GM19351 (cell line): Measurements from ENCODE around the gene OPN1SW.

ENCODE experiments used
- ATAC-seq: cut with Tn5 transposase; IDR thresholded peaks from one replicate; pipeline ENCODE4 v1.9.1; 2021; ENCODE audit warnings: mild to moderate bottlenecking, moderate library complexity; ENCODE audit not compliant: unreplicated experiment

The OPN1SW gene, protein sequence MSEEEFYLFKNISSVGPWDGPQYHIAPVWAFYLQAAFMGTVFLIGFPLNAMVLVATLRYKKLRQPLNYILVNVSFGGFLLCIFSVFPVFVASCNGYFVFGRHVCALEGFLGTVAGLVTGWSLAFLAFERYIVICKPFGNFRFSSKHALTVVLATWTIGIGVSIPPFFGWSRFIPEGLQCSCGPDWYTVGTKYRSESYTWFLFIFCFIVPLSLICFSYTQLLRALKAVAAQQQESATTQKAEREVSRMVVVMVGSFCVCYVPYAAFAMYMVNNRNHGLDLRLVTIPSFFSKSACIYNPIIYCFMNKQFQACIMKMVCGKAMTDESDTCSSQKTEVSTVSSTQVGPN

DNA sequence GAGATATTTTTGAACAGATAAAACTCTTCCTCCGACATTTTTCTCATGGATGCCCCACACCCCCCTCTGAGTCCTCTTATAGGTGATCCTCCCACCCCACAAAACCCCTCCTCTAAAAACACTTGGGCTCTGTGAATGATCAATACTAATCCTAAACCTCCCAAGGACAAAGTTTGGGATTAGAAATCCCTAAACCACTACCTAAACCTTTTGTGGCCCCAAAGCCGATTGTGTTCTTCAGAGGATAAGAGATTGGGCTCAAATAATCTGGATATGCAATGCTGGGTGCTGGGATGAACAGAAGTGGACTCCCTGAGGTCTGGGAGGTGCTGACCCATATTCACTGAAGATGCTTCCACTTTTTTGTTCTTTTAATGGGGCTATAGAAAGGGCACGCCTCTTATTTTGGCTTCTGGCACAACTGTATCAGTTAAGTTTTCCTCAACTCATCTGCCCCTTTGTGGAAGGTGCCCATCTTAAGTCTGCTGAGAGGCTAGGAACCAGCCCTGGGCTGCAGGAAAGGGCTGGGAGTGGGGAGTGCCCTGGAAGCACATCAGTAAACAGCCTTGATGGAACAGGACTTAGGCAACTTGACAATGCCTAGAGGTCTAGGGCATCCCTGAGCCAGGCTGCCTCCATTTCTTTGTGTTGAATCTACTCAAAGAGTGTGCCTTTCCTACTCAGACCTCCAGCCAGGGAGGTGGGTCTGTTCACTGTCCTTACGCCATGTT lies at the start of gene OPN1SW:
Gene OPN1SW, minus strand, starts transcription at position 51 of the 731 bp plus-strand sequence. Its CDS starts 13 bp downstream, at position 38.
- no peak for ATAC-seq

DNA sequence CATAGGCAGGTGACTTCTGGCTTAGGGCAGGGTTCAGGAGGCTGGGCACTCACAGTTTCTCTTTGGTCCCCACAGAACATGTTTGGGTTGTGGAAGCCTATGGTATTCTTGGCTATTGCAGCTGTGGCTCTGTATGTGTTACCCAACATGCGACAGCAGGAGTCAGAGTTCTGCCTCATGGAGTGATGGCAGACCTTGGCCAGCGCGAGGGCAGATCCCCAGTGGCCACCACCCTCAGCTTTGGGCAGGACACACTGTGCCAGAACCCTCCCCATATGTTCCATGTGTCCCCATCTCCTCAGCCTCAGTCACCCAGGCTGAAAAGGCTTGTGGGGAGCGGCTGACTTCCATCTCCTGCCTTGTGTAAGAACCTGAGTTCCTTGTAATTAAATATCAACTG lies 46.1 kb upstream of the OPN1SW start:
- ATAC-seq: no peak

DNA sequence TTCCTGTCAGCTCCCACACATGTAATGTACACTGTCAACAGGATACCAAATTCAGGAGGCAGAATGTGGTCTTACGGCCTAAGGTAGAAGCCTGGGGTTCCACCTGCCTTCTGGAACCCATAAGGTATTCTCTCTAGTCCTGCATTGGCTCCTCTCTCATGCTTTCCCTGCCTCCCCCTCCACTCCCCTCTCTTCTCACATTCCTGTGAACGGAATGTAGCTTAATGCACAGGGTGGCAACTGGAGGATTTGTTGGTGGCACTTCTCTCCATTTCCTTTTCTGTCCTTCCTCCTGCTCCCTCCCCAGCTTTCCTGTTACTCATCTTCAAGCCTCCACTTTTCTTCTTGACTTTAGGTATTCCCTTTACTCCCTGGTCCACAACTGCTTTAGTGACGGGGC lies 43.1 kb upstream of the OPN1SW start:
- ATAC-seq: no peak

DNA sequence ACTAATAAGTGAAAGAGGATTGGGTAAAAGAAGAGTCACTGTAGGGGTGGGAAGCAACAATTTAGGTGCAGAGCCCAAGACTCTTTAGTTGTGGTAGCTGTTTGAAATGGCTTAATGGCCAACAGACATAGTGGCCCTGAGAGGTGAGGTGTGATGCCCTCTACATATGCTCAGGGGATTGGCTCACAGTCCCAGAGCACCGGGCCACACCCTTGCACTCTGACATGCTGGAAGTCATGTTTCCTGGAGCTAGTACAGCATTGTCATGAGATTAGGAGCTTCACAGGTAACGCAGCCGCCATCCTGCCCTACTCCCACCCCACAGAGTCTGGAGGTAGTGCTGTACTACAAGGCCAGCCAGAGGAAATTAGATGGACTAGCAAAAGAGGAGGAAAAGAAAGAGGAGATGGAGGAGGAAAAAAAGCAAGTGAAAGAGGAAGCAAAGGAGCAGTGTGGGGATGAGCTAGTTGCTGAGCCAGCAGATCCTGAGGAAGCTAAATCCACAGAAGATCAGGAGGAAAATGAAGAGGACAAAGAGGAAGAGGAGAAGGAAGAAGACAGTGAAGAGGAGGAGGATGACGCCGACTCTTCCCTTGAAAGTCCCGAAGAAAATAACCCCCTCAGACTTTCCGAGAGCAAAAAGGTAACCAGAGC lies 39.8 kb upstream of the OPN1SW start:
- no peak for ATAC-seq

DNA sequence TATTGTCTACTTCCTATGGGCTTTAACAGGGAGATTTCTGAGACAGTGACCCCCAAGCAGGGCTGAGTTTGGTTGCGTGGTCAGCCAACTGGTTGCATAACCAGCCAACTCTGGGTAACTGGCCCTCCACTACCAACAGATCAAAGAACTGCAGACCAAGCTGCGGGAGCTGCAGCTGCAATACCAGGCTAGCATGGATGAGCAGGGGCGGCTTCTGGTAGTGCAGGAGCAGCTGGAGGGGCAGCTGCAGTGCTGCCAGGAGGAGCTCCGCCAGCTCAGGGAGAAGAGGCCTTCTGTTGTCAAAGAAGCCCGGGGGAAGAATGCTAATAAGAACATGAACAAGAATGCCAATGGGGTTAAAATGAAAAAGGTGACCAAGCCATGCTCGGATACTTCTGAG lies 38.9 kb upstream of the OPN1SW start:
- ATAC-seq: no peak

DNA sequence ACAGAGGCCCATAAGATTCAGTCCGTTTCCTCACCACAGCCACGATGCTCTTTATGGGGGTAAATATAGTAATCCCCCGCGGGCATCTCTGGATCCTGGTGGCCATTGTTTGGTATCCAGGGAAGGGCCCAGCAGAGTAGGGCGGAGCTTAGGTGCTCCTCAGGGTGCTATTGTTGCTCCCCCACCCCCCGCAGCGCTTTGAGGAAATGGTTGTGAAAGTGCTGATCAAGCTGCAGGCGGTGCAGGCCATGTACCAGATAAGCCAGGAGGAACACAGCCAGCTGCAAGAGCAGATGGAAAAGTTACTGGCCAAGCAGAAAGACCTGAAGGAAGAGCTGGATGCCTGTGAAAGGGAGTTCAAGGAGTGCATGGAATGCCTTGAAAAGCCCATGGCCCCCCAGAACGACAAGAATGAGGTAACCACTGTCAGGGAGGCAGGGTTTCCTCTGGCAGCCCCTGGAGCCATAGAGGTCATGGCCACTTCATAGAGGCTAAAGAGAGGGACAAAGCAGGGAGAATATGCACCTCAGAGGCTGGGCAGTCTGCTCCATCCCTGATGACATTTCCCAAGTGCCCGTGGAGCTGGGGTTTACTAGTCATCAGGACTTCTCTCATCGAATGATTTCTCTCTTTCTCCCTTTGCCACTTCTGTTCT lies 37.0 kb upstream of the OPN1SW start:
- no peak for ATAC-seq

DNA sequence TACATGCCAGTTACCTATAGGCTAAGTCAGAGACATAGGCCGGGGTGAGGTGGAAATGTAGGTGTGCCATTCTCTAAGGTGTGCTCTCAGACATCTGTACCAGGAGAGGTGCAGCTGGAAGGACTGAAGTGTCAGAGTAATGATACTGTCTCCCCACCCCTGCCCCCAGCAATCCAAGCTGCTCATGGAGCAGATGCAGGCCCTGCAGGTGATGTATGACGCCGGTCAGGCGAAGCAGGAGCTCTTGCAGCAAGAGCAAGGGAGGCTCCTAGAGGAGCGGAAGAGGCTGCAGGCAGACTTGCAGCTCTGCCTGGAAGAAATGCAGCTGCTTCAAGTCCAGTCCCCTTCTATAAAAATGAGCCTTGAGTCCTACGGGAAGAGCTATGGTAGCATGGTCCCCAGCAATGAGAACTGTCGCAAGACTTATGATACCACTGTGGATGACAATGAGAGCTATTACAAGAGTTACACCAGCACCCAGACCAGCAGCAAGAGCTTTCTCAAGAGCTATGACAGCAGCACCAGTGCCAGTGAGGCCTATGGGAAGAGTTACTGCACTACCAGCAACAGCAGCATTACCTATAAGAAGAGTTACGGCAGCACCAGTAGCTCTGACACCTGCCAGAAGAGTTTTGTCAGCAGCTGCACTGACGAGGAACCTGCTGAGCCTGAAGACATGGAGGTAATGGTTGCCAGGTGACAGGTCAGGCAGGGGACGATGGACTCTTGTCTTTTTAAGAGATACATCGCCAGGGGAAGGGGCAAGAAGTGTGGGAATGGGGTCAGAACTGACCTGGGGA lies 36.2 kb upstream of the OPN1SW start:
- ATAC-seq: no peak

DNA sequence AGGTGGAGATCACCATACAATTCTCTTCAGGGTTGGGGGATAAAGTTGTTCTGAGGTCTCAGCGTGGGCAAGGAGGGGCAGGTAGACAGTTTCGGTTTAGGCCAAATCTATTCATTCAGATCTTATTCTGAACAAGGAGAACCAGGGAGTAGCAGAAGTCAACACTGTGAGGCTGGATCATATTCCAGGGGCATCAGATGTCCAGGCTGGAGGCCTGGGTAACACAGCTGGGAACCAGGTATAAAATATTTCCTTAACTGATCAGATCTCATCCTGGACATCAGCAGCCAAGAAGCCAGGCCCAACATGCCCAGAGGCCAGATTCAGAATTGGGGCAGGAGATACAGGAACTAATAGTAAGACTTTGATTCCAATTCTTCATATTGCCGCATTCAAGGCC lies 35.4 kb upstream of the OPN1SW start:
- ATAC-seq: no peak

DNA sequence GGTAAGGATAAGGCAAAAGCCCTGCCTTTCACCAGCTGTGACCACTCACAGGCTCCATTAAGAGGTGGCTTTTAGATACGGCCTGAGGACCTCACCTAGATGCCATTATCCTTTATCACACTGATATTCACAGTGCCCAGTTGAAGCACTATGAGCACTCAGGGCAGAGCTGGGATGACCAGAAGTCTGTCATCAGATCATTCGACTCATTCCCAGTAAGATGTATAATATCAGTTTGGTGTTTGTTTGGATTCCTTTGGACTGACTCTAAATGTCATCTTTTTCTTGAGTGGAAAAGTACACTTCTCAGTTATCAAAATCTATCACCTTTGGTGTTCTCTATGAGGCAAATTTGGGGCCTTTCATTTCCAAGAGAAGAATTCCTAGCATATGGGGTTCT lies 34.9 kb upstream of the OPN1SW start:
- no peak for ATAC-seq

DNA sequence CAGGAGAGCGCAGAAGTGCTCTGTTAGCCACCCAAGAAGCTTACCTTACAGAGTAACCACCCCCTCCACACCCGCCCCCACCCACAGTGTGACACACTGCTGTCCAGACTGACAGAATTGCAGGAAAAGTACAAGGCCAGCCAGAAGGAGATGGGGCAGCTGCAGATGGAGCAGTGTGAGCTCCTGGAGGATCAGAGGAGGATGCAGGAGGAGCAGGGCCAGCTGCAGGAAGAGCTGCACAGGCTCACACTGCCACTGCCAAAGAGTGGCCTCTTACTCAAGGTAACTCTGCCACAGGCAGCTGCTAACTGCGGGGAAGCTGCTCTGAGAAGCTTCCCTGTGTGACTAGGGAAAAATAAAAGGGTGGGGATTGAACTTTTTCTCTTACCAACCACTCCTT lies 33.8 kb upstream of the OPN1SW start:
- ATAC-seq: no peak

DNA sequence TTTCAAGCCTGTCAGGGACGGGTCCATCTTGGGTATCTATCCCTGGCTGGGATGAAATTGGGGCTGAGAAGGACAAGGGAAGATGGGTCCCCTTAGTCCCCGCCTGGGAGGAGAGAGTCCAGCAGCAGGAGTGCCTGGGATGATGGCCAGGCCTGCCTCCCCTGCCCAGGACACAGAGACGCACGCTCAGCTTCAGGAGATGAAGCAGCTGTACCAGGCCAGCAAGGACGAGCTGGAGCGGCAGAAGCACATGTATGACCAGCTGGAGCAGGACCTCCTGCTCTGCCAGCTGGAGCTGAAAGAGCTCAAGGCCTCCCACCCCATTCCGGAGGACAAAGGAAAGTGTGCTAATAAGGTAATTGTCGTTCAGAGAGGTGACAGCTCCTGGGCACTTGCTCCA lies 31.6 kb upstream of the OPN1SW start:
- no peak for ATAC-seq

DNA sequence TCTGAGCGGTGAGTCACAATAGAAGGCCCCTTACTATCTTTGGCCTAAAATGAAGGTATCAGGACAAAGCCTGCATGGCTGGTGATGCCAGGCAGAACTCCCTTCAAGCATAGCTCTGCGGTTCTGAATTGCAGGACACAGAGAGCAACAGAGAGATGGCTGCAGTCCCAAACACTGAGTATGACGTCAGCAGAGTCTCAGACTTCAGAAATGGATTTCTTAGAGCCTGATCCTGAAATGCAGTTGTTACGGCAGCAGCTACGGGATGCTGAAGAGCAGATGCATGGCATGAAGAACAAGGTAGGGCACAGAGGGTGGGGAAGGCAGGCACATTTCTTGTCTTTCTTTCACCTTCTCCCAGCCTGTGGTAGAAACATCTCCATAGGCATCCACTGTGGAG lies 29.6 kb upstream of the OPN1SW start:
- no peak for ATAC-seq

DNA sequence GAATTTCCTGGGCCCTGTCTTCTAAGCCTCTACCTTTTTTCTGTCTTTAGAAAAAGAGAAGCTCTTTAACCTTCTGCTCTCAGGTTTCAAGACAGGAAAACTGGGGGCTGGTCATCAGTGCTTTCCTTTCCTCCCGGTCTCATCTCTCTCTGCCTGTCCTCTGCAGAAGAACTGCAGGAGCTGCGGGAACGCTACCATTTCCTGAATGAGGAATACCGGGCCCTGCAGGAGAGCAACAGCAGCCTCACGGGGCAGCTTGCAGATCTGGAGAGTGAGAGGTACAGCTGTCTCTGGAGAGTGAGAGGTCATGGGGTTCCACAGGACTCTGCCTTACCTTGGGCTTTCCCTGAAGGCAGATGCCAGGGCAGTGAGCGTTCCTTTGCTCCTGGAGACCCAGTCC lies 28.9 kb upstream of the OPN1SW start:
- ATAC-seq: no peak

DNA sequence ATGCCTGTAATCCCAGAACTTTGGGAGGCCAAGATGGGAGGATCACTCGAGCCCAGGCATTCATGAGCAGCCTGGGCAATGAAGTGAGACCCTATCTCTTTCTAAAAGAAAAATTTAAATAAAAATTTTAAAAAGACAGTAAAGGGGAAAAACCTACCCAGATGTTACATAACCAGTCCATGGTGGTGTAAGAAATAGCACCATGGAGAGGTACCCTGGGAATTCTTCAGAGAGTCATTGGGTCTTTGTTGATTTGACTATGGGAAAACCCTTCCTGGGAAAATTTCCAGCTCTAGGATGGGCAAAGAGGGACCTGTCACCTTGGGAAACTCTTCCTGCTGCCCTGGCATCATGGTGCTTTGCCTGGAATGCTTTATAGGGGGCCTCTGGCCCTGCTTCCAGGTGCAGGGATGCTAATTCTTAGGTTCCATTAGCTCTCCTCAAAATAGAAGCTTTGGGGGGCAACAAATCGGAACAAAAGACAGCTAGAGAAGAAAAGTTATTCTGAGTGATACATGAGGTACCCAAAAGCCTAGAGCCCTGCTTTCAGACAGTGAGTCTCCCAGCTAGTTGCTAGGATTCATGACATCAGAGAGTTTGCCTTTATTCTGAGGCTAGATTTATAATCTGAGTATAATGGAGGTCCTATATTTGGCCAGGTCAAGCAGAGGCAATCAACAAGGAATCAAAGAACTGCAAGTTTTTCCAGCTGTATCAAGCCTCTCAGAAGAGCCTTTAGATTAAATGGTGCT lies 26.2 kb upstream of the OPN1SW start:
- no peak for ATAC-seq

DNA sequence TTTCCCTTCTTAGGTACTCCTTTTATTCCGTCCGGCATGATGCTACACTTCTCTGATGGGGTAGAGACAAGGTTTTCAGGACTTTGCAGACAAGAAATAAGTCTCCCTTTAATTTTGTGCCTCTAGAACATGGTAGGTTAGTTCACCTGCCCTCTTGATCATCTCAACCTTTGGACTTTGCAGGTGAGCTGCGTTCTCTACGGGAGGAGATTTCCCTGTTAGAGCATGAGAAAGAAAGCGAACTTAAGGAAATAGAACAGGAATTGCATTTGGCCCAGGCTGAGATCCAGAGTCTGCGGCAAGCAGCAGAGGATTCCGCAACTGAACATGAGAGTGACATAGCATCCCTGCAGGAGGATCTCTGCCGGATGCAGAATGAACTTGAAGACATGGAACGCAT lies 25.4 kb upstream of the OPN1SW start:
- no peak for ATAC-seq

DNA sequence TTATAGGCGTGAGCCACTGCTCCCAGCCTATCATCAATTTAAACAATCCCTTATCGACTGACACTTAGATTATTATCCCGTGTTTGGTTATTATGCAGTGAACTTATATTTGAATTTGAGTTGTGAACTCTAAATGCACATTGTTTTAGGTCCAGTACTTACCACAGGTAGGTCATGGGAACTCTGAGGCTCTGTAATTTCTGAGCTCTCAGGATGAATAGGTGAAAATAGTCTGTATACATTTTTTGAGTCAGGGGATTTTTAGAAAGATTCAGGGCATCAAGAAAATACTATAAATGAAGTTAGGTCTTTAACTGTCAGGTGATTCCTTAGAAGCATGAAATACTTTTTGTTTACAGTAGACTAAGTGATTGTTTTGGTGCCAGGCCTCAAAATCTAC lies 25.0 kb upstream of the OPN1SW start:
- no peak for ATAC-seq

DNA sequence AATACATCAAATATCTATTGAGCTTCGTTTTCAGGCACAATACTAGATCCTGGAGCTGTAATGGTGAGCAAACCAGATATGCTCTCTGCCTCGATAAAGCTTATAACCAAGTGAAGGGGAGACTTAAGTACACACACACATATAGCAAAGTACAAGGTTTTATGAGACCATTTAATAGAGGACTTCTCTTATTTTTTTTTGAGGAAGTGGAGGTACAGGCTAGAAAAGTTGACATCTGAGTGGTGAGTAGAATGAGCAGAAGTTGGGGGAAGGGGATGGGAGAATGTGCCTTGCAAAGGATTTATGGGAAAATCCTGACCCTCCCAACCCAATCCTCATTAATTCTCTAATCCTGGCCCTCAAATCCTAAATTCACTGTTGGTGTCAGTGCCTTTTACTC lies 23.9 kb upstream of the OPN1SW start:
- ATAC-seq: no peak

DNA sequence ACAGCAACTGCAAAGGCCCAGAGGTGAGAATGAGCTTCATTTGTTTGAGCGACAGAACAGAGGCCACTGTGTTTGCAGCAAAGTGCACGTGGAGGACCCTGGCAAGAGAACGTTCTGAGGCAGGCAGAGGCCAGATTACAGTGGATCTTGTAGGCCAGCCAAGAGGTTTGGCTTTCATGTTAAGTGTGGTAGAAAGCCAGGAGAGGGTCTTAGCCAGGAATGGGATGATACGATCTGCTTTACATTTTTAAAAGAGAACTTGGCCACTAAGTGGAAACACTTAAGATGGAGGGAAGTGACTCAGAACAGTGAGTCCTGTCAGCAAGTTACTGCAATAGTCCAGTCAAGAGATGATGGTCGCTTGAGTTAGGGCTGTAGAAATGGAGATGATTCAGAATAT lies 20.7 kb upstream of the OPN1SW start:
- ATAC-seq: no peak

DNA sequence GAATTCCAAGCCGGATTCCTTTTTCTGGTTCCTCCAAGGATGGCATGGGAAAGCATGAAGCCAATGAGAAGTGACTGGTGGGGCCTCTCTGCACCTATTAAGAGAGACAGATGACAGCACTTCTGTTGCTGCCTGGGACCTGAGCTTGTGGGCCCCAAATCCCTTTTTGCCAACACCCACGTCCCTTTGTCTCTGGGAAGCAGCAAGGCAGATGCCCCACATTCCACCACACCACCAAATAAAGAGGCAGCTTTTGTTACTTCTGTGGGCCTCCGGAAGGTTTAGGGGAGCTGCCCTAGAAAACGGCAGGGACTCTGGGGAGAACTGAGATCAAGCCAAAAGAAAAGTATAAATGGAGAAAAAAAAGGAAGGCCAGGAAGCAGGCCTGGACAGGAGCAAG lies 19.5 kb upstream of the OPN1SW start:
- ATAC-seq: no peak

DNA sequence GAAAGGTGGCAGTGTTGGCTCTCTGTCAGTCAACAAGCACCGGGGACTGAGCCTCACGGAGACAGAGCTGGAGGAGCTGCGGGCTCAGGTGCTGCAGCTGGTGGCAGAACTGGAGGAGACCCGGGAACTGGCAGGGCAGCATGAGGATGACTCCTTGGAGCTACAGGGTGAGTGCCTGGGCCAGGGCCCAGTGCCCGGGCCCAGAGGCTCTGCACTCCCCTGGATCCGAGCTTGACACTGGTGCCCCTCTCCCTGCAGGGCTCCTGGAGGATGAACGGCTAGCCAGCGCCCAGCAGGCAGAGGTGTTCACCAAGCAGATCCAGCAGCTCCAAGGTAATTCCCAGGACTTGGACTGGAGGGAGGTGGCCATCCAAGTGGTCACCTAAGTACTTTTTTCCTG lies 18.8 kb upstream of the OPN1SW start:
- ATAC-seq: no peak
